ENCODE measurements around the gene TRPV2. TPM values are rescaled to one million over a fixed set of nuclear protein-coding genes. Genes with fewer than 3 reads are reported as not detected.

The TRPV2 gene
- total RNA-seq, 6 donors from 2014 or later: 33.4 to 127 (median 48.6) TPM

- TF ChIP-seq EP300 (IDR thresholded peaks at IDR 0.05) (no peak), POLR2AphosphoS5 (IDR thresholded peaks at IDR 0.05) (no peak), POLR2A (IDR thresholded peaks at IDR 0.05) (no peak), CTCF (IDR thresholded peaks at IDR 0.05) (no peak)
- Histone ChIP-seq H3K4me1 (peaks cover 15 to 17% (median 17%) of the 10 kb centered on the region in 4 donors), H3K9me3 (no peaks in the 10 kb centered on the region), H3K36me3 (no peaks in the 10 kb centered on the region), H3K4me3 (no peak overlapping the region), H3K27ac (no peak overlapping the region), H3K27me3 (no peaks in the 10 kb centered on the region)
- 75 to 93% methylated on average over 2 to 7 of the region's 8 CpGs for WGBS, 2 donors
- ATAC-seq (ENCODE audit: low FRiP score in 2 of 2) (no peak), DNase-seq (peak in 1 of 2 donors; percentile 47)
Measured at GRCh38 chr17:16482253-16482652, 66.9 kb downstream of the TRPV2 start.

- Histone ChIP-seq H3K36me3 (no peaks in the 10 kb centered on the region), H3K4me3 (no peak overlapping the region), H3K4me1 (peaks cover 15 to 19% (median 18%) of the 10 kb centered on the region in 4 donors), H3K27me3 (no peaks in the 10 kb centered on the region), H3K9me3 (no peaks in the 10 kb centered on the region), H3K27ac (no peak overlapping the region)
- WGBS, 2 donors: 90 to 94% methylated on average over 2 to 8 of the region's 8 CpGs
- TF ChIP-seq POLR2AphosphoS5 (IDR thresholded peaks at IDR 0.05) (no peak), POLR2A (IDR thresholded peaks at IDR 0.05) (no peak), EP300 (IDR thresholded peaks at IDR 0.05) (no peak), CTCF (IDR thresholded peaks at IDR 0.05) (no peak)
- ATAC-seq (ENCODE audit: low FRiP score in 2 of 2) (no peak), DNase-seq (no peak)
Measured at GRCh38 chr17:16483021-16483645, 67.8 kb downstream of the TRPV2 start.

- no peaks in the 10 kb centered on the region for H3K36me3 ChIP-seq
- no peak for DNase-seq
- no peak overlapping the region for H3K4me3 ChIP-seq
- ATAC-seq (ENCODE audit: low FRiP score in 2 of 2): no peak
- WGBS, 2 donors: 79 to 80% methylated on average over 19 of the region's 19 CpGs
- no peaks in the 10 kb centered on the region for H3K27me3 ChIP-seq
- TF ChIP-seq POLR2AphosphoS5 (IDR thresholded peaks at IDR 0.05) (no peak), EP300 (IDR thresholded peaks at IDR 0.05) (no peak), CTCF (IDR thresholded peaks at IDR 0.05) (no peak), POLR2A (IDR thresholded peaks at IDR 0.05) (no peak)
- H3K4me1 ChIP-seq: peaks cover 15 to 19% (median 18%) of the 10 kb centered on the region in 4 donors
- no peaks in the 10 kb centered on the region for H3K9me3 ChIP-seq
- H3K27ac ChIP-seq: no peak overlapping the region
Measured at GRCh38 chr17:16484445-16485175, 69.2 kb downstream of the TRPV2 start.

Small RNA genes within 50 kb of the gene (small RNA-seq; reads per million reads assigned to genes)
- gene SNORD49A (0 reads per million in 4 donors), gene SNORD65 (0 reads per million in 4 donors)

Other genes starting within 250 kb of the TRPV2 start
- 100 to 1,000 TPM; 111 to 301 (median 147) TPM for gene NCOR1, start 200.0 kb upstream of the TRPV2 start, total RNA-seq
- gene PIGL, start 198.4 kb upstream of the TRPV2 start, total RNA-seq: 100 to 1,000 TPM in 1 of 6 donors, 10 to 100 TPM in 5; 20.8 to 207 (median 53.1) TPM
- gene CENPV, start 62.1 kb upstream of the TRPV2 start, total RNA-seq: 10 to 100 TPM in 4 of 6 donors, 1 to 10 TPM in 2; 3.4 to 30.4 (median 11.1) TPM
- 1,000 to 10,000 TPM in 3 of 6 donors, 100 to 1,000 TPM in 3; 281 to 1,666 (median 998) TPM for gene UBB, start 34.5 kb upstream of the TRPV2 start, total RNA-seq
- gene LRRC75A, start 76.6 kb downstream of the TRPV2 start, total RNA-seq: 1 to 10 TPM; 2.1 to 7.3 (median 5.2) TPM
- 1 to 10 TPM in 5 of 6 donors, under 1 TPM in 1; 0.22 to 6.5 (median 3.7) TPM for gene ZNF287, start 153.6 kb downstream of the TRPV2 start, total RNA-seq
- gene ZNF624, start 238.3 kb downstream of the TRPV2 start, total RNA-seq: 1 to 10 TPM; 1.4 to 6.0 (median 3.7) TPM